OCI-LY1 (cell line): ENCODE data around the gene ARHGAP24.
A peak's percentile ranks its signal among the peaks of the same experiment; 100 is the strongest.

Experiments used
- H2AFZ ChIP-seq: fragments of 200-600 bp; sonication (generic), shearing (Covaris generic); 2 replicates; pipeline ENCODE4 v1.6.0; 2014; ENCODE audit warnings: antibody characterized with exemption, mild to moderate bottlenecking, low read length
- H3F3A ChIP-seq: fragments of 200-600 bp; sonication (generic), shearing (Covaris generic); 2 replicates; pipeline ENCODE4 v1.6.0; 2014; ENCODE audit warnings: mild to moderate bottlenecking, antibody characterized with exemption, low read length, moderate library complexity; ENCODE audit not compliant: insufficient read depth
- H3K27ac ChIP-seq: fragments of 200-600 bp; sonication (generic); 2 replicates; pipeline ENCODE4 v1.5.1; 2014; ENCODE audit warnings: low read length, mixed run types, mild to moderate bottlenecking, low read depth; ENCODE audit not compliant: poor library complexity, severe bottlenecking
- H3K27me3 ChIP-seq: fragments of 200-600 bp; sonication (generic); 2 replicates; pipeline ENCODE4 v1.6.0; 2014; ENCODE audit warnings: antibody characterized with exemption, mild to moderate bottlenecking, low read length, moderate library complexity; ENCODE audit not compliant: insufficient read depth
- H3K36me3 ChIP-seq: fragments of 200-600 bp; sonication (generic); 2 replicates; pipeline ENCODE4 v1.6.1; 2014; ENCODE audit warnings: mild to moderate bottlenecking, antibody characterized with exemption, low read length, moderate library complexity, mixed read lengths; ENCODE audit not compliant: insufficient read depth
- H3K4me1 ChIP-seq: fragments of 200-600 bp; sonication (generic); 2 replicates; pipeline ENCODE4 v1.5.1; 2014; ENCODE audit warnings: mild to moderate bottlenecking, low read length, moderate library complexity; ENCODE audit not compliant: insufficient read depth, severe bottlenecking
- H3K4me2 ChIP-seq: fragments of 200-600 bp; sonication (generic), shearing (Covaris generic); 2 replicates; pipeline ENCODE4 v1.6.1; 2014; ENCODE audit warnings: low read length
- H3K4me3 ChIP-seq: fragments of 200-600 bp; sonication (generic); 2 replicates; pipeline ENCODE4 v1.5.1; 2014; ENCODE audit warnings: low read length, low read depth, mild to moderate bottlenecking, mixed read lengths; ENCODE audit not compliant: poor library complexity, severe bottlenecking
- H3K79me2 ChIP-seq: fragments of 200-600 bp; shearing (Covaris generic); 2 replicates; pipeline ENCODE4 v1.6.1; 2016; ENCODE audit warnings: mixed run types, low read length, mixed read lengths; ENCODE audit not compliant: insufficient read depth
- H3K9ac ChIP-seq: fragments of 200-600 bp; sonication (generic), shearing (Covaris generic); 2 replicates; pipeline ENCODE4 v1.6.1; 2014; ENCODE audit warnings: mild to moderate bottlenecking, low read length, mixed read lengths
- H3K9me2 ChIP-seq: fragments of 200-600 bp; sonication (generic), shearing (Covaris generic); 2 replicates; pipeline ENCODE4 v1.6.1; 2014; ENCODE audit warnings: low read depth, mild to moderate bottlenecking, low read length, mixed read lengths
- H3K9me3 ChIP-seq: fragments of 200-600 bp; shearing (Covaris generic); 2 replicates; pipeline ENCODE4 v1.6.1; 2014; ENCODE audit warnings: low read length, mixed read lengths
- H4K20me1 ChIP-seq: fragments of 200-600 bp; sonication (generic), shearing (Covaris generic); 2 replicates; pipeline ENCODE4 v1.6.0; 2016; ENCODE audit warnings: mild to moderate bottlenecking, low read length; ENCODE audit not compliant: insufficient read depth
- CTCF ChIP-seq: fragments of 200-600 bp; sonication (generic), shearing (Covaris generic); IDR thresholded peaks from 2 replicates; pipeline ENCODE4 v1.5.1; 2017; ENCODE audit warnings: mild to moderate bottlenecking, antibody characterized with exemption, low read length, moderate library complexity, mixed read lengths
- EZH2 ChIP-seq: fragments of 200-600 bp; sonication (generic), shearing (Covaris generic); IDR thresholded peaks from 2 replicates; pipeline ENCODE4 v1.8.0; 2017; ENCODE audit warnings: borderline replicate concordance, mixed run types, mild to moderate bottlenecking, antibody characterized with exemption, low read length, moderate library complexity, mixed read lengths

Gene ARHGAP24

GRCh38 chr4:85595796-85596559, 121.0 kb downstream of the ARHGAP24 start:
- H3F3A ChIP-seq = no peaks in the 10 kb centered on the region
- no peak overlapping the region for H3K4me2 ChIP-seq
- H3K27me3 ChIP-seq = no peaks in the 10 kb centered on the region
- peaks cover 66% of the 10 kb centered on the region for H3K4me1 ChIP-seq
- TF ChIP-seq CTCF (no peak), EZH2 (no peak)
- H3K36me3 ChIP-seq = peaks cover 35% of the 10 kb centered on the region
- no peaks in the 10 kb centered on the region for H3K9me2 ChIP-seq
- H3K9me3 ChIP-seq = no peaks in the 10 kb centered on the region
- H3K27ac ChIP-seq = no peak overlapping the region
- peaks cover 87% of the 10 kb centered on the region for H3K79me2 ChIP-seq
- no peak overlapping the region for H2AFZ ChIP-seq
- H4K20me1 ChIP-seq = no peaks in the 10 kb centered on the region
- H3K4me3 ChIP-seq = no peak overlapping the region
- no peak overlapping the region for H3K9ac ChIP-seq

- Histone ChIP-seq H3K4me2 (no peak overlapping the region), H3K27me3 (no peaks in the 10 kb centered on the region), H3K4me3 (no peak overlapping the region), H3K9me3 (no peaks in the 10 kb centered on the region), H3K4me1 (peaks cover 81% of the 10 kb centered on the region), H3K9ac (no peak overlapping the region), H2AFZ (no peak overlapping the region), H3K9me2 (no peaks in the 10 kb centered on the region), H3K27ac (peak overlapping the region; percentile 69), H3F3A (no peaks in the 10 kb centered on the region), H4K20me1 (no peaks in the 10 kb centered on the region), H3K79me2 (peaks cover 86% of the 10 kb centered on the region), H3K36me3 (peaks cover 16% of the 10 kb centered on the region; the same call in 1 of the 2 replicates)
- no peak for TF ChIP-seq EZH2
- TF ChIP-seq CTCF = no peak
These were observed 124.0 kb downstream of the ARHGAP24 start for GRCh38 chr4:85598936-85599335.

GRCh38 chr4:85600501-85600900, 125.6 kb downstream of the ARHGAP24 start:
- H4K20me1 ChIP-seq = no peaks in the 10 kb centered on the region
- H3K9me2 ChIP-seq = no peaks in the 10 kb centered on the region
- H3K9ac ChIP-seq = no peak overlapping the region
- TF ChIP-seq CTCF (no peak), EZH2 (no peak)
- no peak overlapping the region for H3K4me3 ChIP-seq
- H3K9me3 ChIP-seq = no peaks in the 10 kb centered on the region
- peaks cover 25% of the 10 kb centered on the region; the same call in 1 of the 2 replicates for H3K36me3 ChIP-seq
- H3K79me2 ChIP-seq = peaks cover 80% of the 10 kb centered on the region
- peaks cover 81% of the 10 kb centered on the region for H3K4me1 ChIP-seq
- H3K27me3 ChIP-seq = no peaks in the 10 kb centered on the region
- peak overlapping the region; percentile 69 for H3K27ac ChIP-seq
- H3K4me2 ChIP-seq = no peak overlapping the region
- H2AFZ ChIP-seq = no peak overlapping the region
- H3F3A ChIP-seq = no peaks in the 10 kb centered on the region
